ENCODE measurements around the gene SIK3. TPM values are rescaled to one million over a fixed set of nuclear protein-coding genes. Genes with fewer than 3 reads are reported as not detected.

The SIK3 gene
- total and polyA plus RNA-seq, 2 experiments from 2014 or later: 6.1 to 33.9 TPM

DNA sequence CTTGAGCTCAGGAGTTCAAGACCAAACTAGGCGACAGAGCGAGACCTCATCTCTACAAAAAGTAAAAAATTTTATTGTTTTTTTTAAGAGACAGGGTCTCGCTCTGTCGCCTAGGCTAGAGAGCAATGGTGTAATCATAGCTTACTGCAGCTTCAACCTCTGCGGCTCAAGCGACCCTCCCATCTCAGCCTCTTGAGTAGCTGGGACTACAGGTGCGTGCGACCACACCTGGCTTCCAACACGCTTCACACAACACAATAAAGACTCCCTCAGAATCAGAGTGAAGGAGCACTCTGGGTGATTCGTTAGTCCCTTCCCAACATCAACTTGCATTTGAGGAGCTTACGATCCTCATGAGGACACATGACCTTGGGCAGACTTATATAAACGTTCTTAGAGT lies 181.3 kb downstream of the SIK3 start (continued):
- TF ChIP-seq, protein P1, sequence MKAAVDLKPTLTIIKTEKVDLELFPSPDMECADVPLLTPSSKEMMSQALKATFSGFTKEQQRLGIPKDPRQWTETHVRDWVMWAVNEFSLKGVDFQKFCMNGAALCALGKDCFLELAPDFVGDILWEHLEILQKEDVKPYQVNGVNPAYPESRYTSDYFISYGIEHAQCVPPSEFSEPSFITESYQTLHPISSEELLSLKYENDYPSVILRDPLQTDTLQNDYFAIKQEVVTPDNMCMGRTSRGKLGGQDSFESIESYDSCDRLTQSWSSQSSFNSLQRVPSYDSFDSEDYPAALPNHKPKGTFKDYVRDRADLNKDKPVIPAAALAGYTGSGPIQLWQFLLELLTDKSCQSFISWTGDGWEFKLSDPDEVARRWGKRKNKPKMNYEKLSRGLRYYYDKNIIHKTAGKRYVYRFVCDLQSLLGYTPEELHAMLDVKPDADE (IDR thresholded peaks at IDR 0.05): no peak

DNA sequence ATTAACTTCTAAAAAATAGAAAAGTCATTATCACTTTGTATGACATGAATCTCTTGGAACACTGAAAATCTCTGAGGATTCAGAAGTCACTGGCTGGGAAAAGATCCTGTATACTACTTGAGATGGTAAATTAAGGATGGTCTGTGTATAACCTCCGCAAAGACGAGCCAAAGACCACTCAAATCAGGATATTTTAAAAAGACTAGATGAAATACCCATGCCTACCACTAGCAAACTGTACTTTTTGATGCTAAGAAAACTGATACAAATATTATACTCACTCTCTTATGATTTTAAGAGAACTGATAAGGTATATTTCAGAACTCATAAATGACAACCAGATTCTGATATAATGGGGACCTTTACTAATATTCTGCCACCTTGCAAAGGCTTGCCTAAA lies 182.2 kb downstream of the SIK3 start:
- H3K27me3 Mint-ChIP-seq (ENCODE audit: insufficient read depth, low read depth, poor library complexity): no peaks in the 10 kb centered on the region
- Histone ChIP-seq H3K27ac (ENCODE audit: low read depth) (no peak overlapping the region), H3K79me2 (replicated peaks; ENCODE audit: insufficient read depth) (no peaks in the 10 kb centered on the region), H3K4me2 (no peak overlapping the region), H2AFZ (no peak overlapping the region), H3K36me3 (ENCODE audit: insufficient read depth) (no peaks in the 10 kb centered on the region), H3F3A (replicated peaks; ENCODE audit: low read depth) (no peaks in the 10 kb centered on the region), H3K9me2 (ENCODE audit: insufficient read depth) (no peaks in the 10 kb centered on the region), H3K4me3 (no peak overlapping the region), H3K27me3 (ENCODE audit: insufficient read depth) (no peaks in the 10 kb centered on the region), H3K4me1 (ENCODE audit: insufficient read depth) (no peaks in the 10 kb centered on the region), H4K20me1 (replicated peaks; ENCODE audit: insufficient read depth) (peaks cover 5% of the 10 kb centered on the region; the same call in 1 of the 2 replicates)
- no peaks in the 10 kb centered on the region for H3K4me1 Mint-ChIP-seq
- ATAC-seq: no peak
- no peak overlapping the region for H3K4me3 Mint-ChIP-seq
- TF ChIP-seq ZNF331 (CRISPR knock-in tag; IDR thresholded peaks at IDR 0.05; ENCODE audit: low read depth): no peak
- no peak for TF ChIP-seq EZH2phosphoT487 (IDR thresholded peaks at IDR 0.05; ENCODE audit: unreplicated experiment)
- no peak for TF ChIP-seq POLR2AphosphoS5 (IDR thresholded peaks at IDR 0.05; ENCODE audit: low read depth)
- TF ChIP-seq ZNF114 (CRISPR knock-in tag; IDR thresholded peaks at IDR 0.05): no peak
- TF ChIP-seq JUNB (IDR thresholded peaks at IDR 0.05; ENCODE audit: unreplicated experiment): no peak
- TF ChIP-seq, protein P1 (IDR thresholded peaks at IDR 0.05): no peak
- TF ChIP-seq, protein P2, sequence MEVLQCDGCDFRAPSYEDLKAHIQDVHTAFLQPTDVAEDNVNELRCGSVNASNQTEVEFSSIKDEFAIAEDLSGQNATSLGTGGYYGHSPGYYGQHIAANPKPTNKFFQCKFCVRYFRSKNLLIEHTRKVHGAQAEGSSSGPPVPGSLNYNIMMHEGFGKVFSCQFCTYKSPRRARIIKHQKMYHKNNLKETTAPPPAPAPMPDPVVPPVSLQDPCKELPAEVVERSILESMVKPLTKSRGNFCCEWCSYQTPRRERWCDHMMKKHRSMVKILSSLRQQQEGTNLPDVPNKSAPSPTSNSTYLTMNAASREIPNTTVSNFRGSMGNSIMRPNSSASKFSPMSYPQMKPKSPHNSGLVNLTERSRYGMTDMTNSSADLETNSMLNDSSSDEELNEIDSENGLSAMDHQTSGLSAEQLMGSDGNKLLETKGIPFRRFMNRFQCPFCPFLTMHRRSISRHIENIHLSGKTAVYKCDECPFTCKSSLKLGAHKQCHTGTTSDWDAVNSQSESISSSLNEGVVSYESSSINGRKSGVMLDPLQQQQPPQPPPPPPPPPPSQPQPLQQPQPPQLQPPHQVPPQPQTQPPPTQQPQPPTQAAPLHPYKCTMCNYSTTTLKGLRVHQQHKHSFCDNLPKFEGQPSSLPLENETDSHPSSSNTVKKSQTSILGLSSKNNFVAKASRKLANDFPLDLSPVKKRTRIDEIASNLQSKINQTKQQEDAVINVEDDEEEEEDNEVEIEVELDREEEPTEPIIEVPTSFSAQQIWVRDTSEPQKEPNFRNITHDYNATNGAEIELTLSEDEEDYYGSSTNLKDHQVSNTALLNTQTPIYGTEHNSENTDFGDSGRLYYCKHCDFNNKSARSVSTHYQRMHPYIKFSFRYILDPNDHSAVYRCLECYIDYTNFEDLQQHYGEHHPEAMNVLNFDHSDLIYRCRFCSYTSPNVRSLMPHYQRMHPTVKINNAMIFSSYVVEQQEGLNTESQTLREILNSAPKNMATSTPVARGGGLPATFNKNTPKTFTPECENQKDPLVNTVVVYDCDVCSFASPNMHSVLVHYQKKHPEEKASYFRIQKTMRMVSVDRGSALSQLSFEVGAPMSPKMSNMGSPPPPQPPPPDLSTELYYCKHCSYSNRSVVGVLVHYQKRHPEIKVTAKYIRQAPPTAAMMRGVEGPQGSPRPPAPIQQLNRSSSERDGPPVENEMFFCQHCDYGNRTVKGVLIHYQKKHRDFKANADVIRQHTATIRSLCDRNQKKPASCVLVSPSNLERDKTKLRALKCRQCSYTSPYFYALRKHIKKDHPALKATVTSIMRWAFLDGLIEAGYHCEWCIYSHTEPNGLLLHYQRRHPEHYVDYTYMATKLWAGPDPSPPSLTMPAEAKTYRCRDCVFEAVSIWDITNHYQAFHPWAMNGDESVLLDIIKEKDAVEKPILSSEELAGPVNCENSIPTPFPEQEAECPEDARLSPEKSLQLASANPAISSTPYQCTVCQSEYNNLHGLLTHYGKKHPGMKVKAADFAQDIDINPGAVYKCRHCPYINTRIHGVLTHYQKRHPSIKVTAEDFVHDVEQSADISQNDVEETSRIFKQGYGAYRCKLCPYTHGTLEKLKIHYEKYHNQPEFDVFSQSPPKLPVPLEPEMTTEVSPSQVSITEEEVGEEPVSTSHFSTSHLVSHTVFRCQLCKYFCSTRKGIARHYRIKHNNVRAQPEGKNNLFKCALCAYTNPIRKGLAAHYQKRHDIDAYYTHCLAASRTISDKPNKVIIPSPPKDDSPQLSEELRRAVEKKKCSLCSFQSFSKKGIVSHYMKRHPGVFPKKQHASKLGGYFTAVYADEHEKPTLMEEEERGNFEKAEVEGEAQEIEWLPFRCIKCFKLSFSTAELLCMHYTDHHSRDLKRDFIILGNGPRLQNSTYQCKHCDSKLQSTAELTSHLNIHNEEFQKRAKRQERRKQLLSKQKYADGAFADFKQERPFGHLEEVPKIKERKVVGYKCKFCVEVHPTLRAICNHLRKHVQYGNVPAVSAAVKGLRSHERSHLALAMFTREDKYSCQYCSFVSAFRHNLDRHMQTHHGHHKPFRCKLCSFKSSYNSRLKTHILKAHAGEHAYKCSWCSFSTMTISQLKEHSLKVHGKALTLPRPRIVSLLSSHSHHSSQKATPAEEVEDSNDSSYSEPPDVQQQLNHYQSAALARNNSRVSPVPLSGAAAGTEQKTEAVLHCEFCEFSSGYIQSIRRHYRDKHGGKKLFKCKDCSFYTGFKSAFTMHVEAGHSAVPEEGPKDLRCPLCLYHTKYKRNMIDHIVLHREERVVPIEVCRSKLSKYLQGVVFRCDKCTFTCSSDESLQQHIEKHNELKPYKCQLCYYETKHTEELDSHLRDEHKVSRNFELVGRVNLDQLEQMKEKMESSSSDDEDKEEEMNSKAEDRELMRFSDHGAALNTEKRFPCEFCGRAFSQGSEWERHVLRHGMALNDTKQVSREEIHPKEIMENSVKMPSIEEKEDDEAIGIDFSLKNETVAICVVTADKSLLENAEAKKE (CRISPR knock-in tag; IDR thresholded peaks at IDR 0.05): no peak
- no peak for TF ChIP-seq NANOG (IDR thresholded peaks at IDR 0.05; ENCODE audit: borderline replicate concordance)
- H3K27ac Mint-ChIP-seq: no peak overlapping the region
- no peaks in the 10 kb centered on the region for H3K36me3 Mint-ChIP-seq (ENCODE audit: low read depth)
- H3K9me3 Mint-ChIP-seq: no peaks in the 10 kb centered on the region
- DNase-seq (ENCODE audit: low spot score): no peak

Data from GM23338 (cell line).